Renal cortex interstitium (tissue), 11 donors: ENCODE measurements around the gene ZNF674. TPM values are rescaled to one million over a fixed set of nuclear protein-coding genes. Genes with fewer than 3 reads are reported as not detected.
"Not testable (repeated sequence)": the region's sequence is repeated elsewhere in the genome, so short reads cannot be mapped to it uniquely, and the experiment has no call there.

Experiments
- DNase-seq, 11 donors: peaks; one replicate each; pipeline ENCODE4 v3.0.0-alpha.2; 2013; ENCODE audit warnings: low read depth in 9 of 11, low spot score in 4 of 11; ENCODE audit errors: extremely low read depth in 1 of 11
- polyA plus RNA-seq, 3 donors: library from polyadenylated mRNA; unstranded; fragments of 120-200 nt; gene quantifications; one replicate each; pipeline ENCODE4 v1.2.1, GENCODE V29; 2013; ENCODE audit not compliant: insufficient read length in 3 of 3

The ZNF674 gene
- polyA plus RNA-seq, 3 donors = 5.8 to 6.7 (median 6.4) TPM

- no peak for DNase-seq
These were observed 28.2 kb upstream of the ZNF674 start, which contains the start of gene CHST7 for GRCh38 chrX:46573331-46573891. Gene CHST7 (plus strand): TSS chrX:46573765. CDS start chrX:46573932, 167 bp downstream.

- DNase-seq = no peak
These were observed 27.2 kb upstream of the ZNF674 start for GRCh38 chrX:46572340-46572936.

- no peak for DNase-seq
These were observed 26.5 kb upstream of the ZNF674 start for GRCh38 chrX:46571423-46572339.

- no peak for DNase-seq
These were observed 24.4 kb upstream of the ZNF674 start for GRCh38 chrX:46569621-46570020.

- no peak for DNase-seq
These were observed 22.2 kb upstream of the ZNF674 start for GRCh38 chrX:46567388-46567787.

GRCh38 chrX:46561824-46562657 is 16.8 kb upstream of the ZNF674 start:
- DNase-seq = no peak

- no peak for DNase-seq
These were observed 13.8 kb upstream of the ZNF674 start for GRCh38 chrX:46559062-46559461.

- DNase-seq = no peak
These were observed 9.7 kb upstream of the ZNF674 start for GRCh38 chrX:46554942-46555341.

GRCh38 chrX:46553935-46554334 is 8.7 kb upstream of the ZNF674 start:
- DNase-seq = no peak

- DNase-seq = no peak
These were observed 6.4 kb upstream of the ZNF674 start for GRCh38 chrX:46551494-46552128.

GRCh38 chrX:46549914-46550313 is 4.7 kb upstream of the ZNF674 start:
- no peak for DNase-seq

- DNase-seq = no peak
These were observed 2.6 kb upstream of the ZNF674 start for GRCh38 chrX:46547857-46548256.

- not testable (repeated sequence) for DNase-seq
These were observed 694 bp downstream of the ZNF674 start for GRCh38 chrX:46544527-46544926.

GRCh38 chrX:46543441-46543840 is 1.8 kb downstream of the ZNF674 start:
- DNase-seq = no peak

- DNase-seq = no peak
These were observed 13.8 kb downstream of the ZNF674 start for GRCh38 chrX:46531442-46531841.

GRCh38 chrX:46530404-46530908 is 14.8 kb downstream of the ZNF674 start:
- not testable (repeated sequence) for DNase-seq

- not testable (repeated sequence) for DNase-seq
These were observed 15.3 kb downstream of the ZNF674 start for GRCh38 chrX:46529740-46530403.

GRCh38 chrX:46528640-46529039 is 16.6 kb downstream of the ZNF674 start:
- not testable (repeated sequence) for DNase-seq
